WERI-Rb-1 (cell line): ENCODE results near the gene CCNL1.

ENCODE experiments used
- DNase-seq: peaks from one replicate; pipeline ENCODE4 v3.0.0-alpha.2; 2020
- H3K27ac ChIP-seq: fragments of 250-450 bp; sonication (Bioruptor Pico); 2 replicates; pipeline ENCODE4 v1.5.1; 2020; ENCODE audit warnings: mild to moderate bottlenecking, moderate library complexity
- H3K27me3 ChIP-seq: fragments of 250-450 bp; sonication (Bioruptor Pico); 2 replicates; pipeline ENCODE4 v1.5.1; 2021; ENCODE audit warnings: mild to moderate bottlenecking, low read depth, moderate library complexity; ENCODE audit not compliant: insufficient read depth, severe bottlenecking
- H3K36me3 ChIP-seq: fragments of 250-450 bp; sonication (Bioruptor Pico); 2 replicates; pipeline ENCODE4 v1.5.1; 2020; ENCODE audit warnings: mild to moderate bottlenecking, moderate library complexity
- H3K4me3 ChIP-seq: 2 replicates; pipeline ENCODE4 v1.5.1; 2011; ENCODE audit warnings: low read depth, mild to moderate bottlenecking, control low read depth, low read length
- H3K9me3 ChIP-seq: fragments of 250-450 bp; sonication (Bioruptor Pico); 2 replicates; pipeline ENCODE4 v1.5.1; 2021; ENCODE audit warnings: mild to moderate bottlenecking, moderate library complexity; ENCODE audit not compliant: severe bottlenecking
- TF ChIP-seq, protein P1 (sequence below): IDR thresholded peaks from 2 replicates; pipeline ENCODE4 v1.5.1; 2011; ENCODE audit warnings: low read depth, mild to moderate bottlenecking, control low read depth, inconsistent platforms, low read length

The CCNL1 gene

DNA sequence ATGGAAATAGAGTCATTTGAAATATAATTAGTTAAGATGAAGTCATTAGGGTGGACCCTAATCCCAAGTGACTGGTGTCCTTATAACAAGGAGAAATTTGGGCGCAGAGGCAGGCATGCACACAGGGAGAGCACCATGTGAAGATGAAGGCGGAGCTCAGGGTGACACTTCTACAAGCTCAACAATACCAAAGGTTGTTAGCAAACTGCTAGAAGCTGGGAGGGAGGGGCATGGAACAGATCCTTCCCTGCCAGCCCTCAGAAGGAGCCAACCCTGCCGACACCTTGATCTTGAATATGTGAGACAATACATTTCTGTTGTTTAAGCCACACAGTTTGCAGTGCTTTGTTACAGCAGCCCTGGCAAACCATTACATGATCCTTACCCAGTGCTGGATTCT is 57.8 kb downstream of the CCNL1 start:
- H3K27ac ChIP-seq, result no peak overlapping the region
- TF ChIP-seq, protein P1, sequence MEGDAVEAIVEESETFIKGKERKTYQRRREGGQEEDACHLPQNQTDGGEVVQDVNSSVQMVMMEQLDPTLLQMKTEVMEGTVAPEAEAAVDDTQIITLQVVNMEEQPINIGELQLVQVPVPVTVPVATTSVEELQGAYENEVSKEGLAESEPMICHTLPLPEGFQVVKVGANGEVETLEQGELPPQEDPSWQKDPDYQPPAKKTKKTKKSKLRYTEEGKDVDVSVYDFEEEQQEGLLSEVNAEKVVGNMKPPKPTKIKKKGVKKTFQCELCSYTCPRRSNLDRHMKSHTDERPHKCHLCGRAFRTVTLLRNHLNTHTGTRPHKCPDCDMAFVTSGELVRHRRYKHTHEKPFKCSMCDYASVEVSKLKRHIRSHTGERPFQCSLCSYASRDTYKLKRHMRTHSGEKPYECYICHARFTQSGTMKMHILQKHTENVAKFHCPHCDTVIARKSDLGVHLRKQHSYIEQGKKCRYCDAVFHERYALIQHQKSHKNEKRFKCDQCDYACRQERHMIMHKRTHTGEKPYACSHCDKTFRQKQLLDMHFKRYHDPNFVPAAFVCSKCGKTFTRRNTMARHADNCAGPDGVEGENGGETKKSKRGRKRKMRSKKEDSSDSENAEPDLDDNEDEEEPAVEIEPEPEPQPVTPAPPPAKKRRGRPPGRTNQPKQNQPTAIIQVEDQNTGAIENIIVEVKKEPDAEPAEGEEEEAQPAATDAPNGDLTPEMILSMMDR, result no peak
- no peaks in the 10 kb centered on the region for H3K36me3 ChIP-seq
- no peak overlapping the region for H3K4me3 ChIP-seq
- no peaks in the 10 kb centered on the region for H3K27me3 ChIP-seq
- H3K9me3 ChIP-seq, result no peaks in the 10 kb centered on the region
- no peak for DNase-seq

DNA sequence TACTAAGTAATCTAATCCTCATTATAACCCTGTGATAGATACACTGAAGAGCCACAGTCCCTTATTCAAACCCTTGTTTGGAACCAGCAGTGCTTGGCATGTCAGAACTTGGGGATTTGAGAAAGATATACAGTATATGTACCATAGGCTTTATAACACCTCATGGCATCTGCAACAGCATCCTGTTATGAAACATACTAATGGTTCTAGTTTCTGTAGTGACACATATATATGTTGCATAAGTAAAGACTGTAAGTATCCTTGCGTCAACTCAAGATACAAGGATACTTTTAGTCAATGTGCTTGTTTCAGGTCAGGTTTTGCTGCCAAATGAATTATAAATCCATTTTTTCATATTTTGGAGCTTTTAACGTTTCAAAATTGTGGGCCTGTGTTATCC is 58.5 kb downstream of the CCNL1 start:
- H3K27me3 ChIP-seq, result no peaks in the 10 kb centered on the region
- H3K36me3 ChIP-seq, result no peaks in the 10 kb centered on the region
- TF ChIP-seq, protein P1, result no peak
- H3K27ac ChIP-seq, result no peak overlapping the region
- H3K9me3 ChIP-seq, result no peaks in the 10 kb centered on the region
- DNase-seq, result no peak
- no peak overlapping the region for H3K4me3 ChIP-seq

DNA sequence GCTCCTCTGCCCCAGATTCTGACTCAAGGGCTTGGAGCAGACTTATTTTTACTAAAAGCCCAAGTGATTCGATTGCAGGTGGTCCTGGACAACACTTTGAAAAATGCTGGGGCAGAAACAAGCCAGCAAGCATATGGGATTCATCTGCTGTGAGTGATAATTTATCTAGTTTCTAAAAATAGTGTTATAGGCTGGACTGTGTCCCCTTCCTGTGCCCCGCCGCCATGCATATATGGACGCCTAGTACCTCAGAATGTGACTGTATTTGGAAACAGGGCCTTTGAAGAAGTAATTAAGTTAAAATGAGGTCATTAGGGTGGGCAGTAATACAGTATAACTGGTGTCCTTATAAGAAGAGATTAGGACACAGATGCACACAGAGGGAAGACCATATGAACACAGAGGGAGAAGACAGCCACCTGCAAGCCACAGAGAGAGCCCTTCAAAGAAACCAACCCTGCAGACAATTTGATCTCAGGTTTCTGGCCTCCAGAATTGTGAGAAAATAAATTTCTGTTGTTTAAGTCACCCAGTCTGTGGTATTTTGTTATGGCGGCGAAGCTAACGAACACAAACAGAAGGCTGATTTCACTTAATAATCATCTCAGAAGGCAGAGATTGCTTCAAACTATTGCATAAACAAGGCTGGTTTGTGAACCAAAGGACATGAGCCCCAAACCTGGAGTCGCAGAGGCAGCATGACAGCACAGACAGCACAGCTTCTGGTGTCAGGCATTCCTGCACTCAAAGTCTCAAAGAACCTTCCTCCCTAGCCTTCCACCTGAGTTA is 59.1 kb downstream of the CCNL1 start:
- Histone ChIP-seq H3K27me3 (no peaks in the 10 kb centered on the region), H3K9me3 (no peaks in the 10 kb centered on the region), H3K4me3 (no peak overlapping the region), H3K36me3 (no peaks in the 10 kb centered on the region), H3K27ac (peak overlapping the region; percentile 14; the same call in 1 of the 2 replicates)
- DNase-seq, result no peak
- TF ChIP-seq, protein P1, result no peak

DNA sequence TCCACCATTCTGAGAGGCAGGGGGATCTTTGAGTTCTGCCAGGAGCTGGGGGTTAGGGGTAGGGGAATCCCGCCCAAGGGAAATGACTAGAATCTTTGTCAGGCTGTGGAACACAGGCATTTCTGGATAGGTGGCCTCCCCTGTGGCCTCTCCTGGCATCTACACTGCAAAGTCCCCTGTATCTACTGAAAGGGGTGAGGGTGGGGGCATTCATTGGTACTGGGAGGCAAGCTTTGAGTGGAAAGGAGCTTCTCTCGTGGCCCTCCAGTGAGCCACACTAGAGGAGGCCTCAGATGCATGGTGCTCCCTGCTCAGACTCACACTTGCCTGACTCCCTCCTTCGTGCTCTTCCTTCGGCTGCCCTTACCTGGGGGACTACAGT is 59.9 kb downstream of the CCNL1 start:
- no peak for DNase-seq
- H3K27me3 ChIP-seq, result no peaks in the 10 kb centered on the region
- no peaks in the 10 kb centered on the region for H3K9me3 ChIP-seq
- TF ChIP-seq, protein P1, result no peak
- no peaks in the 10 kb centered on the region for H3K36me3 ChIP-seq
- no peak overlapping the region for H3K4me3 ChIP-seq
- no peak overlapping the region for H3K27ac ChIP-seq

DNA sequence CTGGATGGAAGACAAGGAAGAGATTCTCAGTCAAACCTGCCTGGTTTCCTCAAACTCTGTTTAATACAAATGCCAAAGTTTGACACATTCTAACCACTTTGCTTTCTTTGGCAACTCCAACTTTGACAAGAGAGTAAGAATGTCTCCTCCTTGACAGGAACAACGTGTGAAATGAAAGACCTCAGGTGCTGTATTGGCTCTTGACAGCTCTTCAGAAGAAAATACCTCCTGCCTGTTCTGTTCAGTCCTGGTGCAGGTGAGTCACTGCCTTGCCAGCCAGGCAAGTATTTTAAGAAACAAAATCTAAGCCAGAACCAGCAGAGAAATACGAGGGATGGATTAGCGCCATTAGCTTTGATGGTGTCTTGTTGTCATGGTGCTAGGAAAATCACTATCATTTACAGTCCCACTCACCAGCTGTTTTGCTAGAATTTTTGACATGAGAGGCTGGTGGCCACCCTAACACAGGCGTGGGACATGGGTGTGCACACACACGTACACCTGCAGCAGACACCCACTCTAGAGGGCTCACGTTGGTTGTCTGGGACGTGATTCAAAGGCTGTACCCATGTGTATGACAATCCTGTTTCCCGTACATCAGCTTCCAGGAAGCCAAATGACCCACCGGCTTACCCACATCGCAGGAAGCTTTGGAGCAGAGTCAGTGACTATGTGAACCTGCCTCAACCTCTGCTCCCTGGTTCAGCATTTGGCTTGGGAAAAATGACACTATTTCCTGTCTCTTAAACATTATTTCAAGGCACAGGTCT is 60.4 kb downstream of the CCNL1 start:
- no peak for DNase-seq
- H3K36me3 ChIP-seq, result no peaks in the 10 kb centered on the region
- H3K27ac ChIP-seq, result no peak overlapping the region
- H3K9me3 ChIP-seq, result no peaks in the 10 kb centered on the region
- TF ChIP-seq, protein P1, result no peak
- H3K27me3 ChIP-seq, result no peaks in the 10 kb centered on the region
- H3K4me3 ChIP-seq, result no peak overlapping the region
